IMR-90 (cell line): Measurements from ENCODE around the gene TPGS1.

Experiments used
- CEBPB ChIP-seq: IDR thresholded peaks from 2 replicates; pipeline ENCODE4 v1.6.1; 2012; ENCODE audit warnings: low read depth, low read length, improper control_type of control experiment
- CHD1 ChIP-seq: IDR thresholded peaks from 2 replicates; pipeline ENCODE4 v1.6.1; 2012; ENCODE audit warnings: low read depth, low read length, improper control_type of control experiment
- CTCF ChIP-seq: conservative IDR thresholded peaks from 2 replicates; pipeline ENCODE4 v1.5.1; 2012; ENCODE audit warnings: mild to moderate bottlenecking, low read depth, low read length, improper control_type of control experiment
- MAFK ChIP-seq: IDR thresholded peaks from 2 replicates; pipeline ENCODE4 v1.6.1; 2012; ENCODE audit warnings: low read depth, low read length, improper control_type of control experiment
- MAZ ChIP-seq: IDR thresholded peaks from 2 replicates; pipeline ENCODE4 v1.6.1; 2012; ENCODE audit warnings: low read depth, mild to moderate bottlenecking, low read length, improper control_type of control experiment, moderate library complexity, borderline replicate concordance
- POLR2A ChIP-seq: IDR thresholded peaks from 2 replicates; pipeline ENCODE4 v1.6.1; 2012; ENCODE audit warnings: mild to moderate bottlenecking, low read depth, low read length
- SMC3 ChIP-seq: fragments of 150-350 bp; IDR thresholded peaks from 2 replicates; pipeline ENCODE4 v1.6.1; 2016; ENCODE audit warnings: low read depth, mild to moderate bottlenecking, antibody characterized with exemption, low read length, moderate library complexity
- USF2 ChIP-seq: fragments of 150-350 bp; IDR thresholded peaks from 2 replicates; pipeline ENCODE4 v1.6.1; 2017; ENCODE audit warnings: mild to moderate bottlenecking, antibody characterized with exemption, low read length, low read depth

- TF ChIP-seq CTCF, result no peak
- TF ChIP-seq CEBPB, result no peak
- TF ChIP-seq MAZ, result no peak
- no peak for TF ChIP-seq POLR2A
- no peak for TF ChIP-seq SMC3
- no peak for TF ChIP-seq MAFK
- no peak for TF ChIP-seq USF2
- no peak for TF ChIP-seq CHD1
These were observed 12.2 kb downstream of the TPGS1 start for GRCh38 chr19:519449-519865.
